Activated naive CD4-positive, alpha-beta T cell treated with anti-CD3 and anti-CD28 coated beads, Interleukin-2, amount 10 ng/mL, durations not matched to agents 7 days and 5 days (primary cell): ENCODE results near the gene SPSB3.
A peak's percentile ranks its signal among the peaks of the same experiment; 100 is the strongest.

Source experiments
- CTCF ChIA-PET: fragments of 350-600 bp; sonication (Branson Sonifier 250); formaldehyde crosslinking; loops from one replicate; lab custom pipeline; 2021; ENCODE audit warnings: antibody characterized with exemption; lab: Charles Lee
- DNase-seq: peaks from one replicate; pipeline ENCODE4 v3.0.0-alpha.2; 2020
- H3K27ac Mint-ChIP-seq: one replicate; pipeline ENCODE4 v1.8.0; 2021; ENCODE audit warnings: mild to moderate bottlenecking, moderate library complexity, mixed read lengths
- H3K27me3 Mint-ChIP-seq: one replicate; pipeline ENCODE4 v1.8.0; 2021; ENCODE audit warnings: mild to moderate bottlenecking, mixed read lengths
- H3K36me3 Mint-ChIP-seq: one replicate; pipeline ENCODE4 v1.8.0; 2021; ENCODE audit warnings: mixed read lengths
- H3K4me1 Mint-ChIP-seq: one replicate; pipeline ENCODE4 v1.8.0; 2021; ENCODE audit warnings: mixed read lengths
- H3K4me3 Mint-ChIP-seq: one replicate; pipeline ENCODE4 v1.8.0; 2021; ENCODE audit warnings: mild to moderate bottlenecking, moderate library complexity, mixed read lengths
- H3K9me3 Mint-ChIP-seq: one replicate; pipeline ENCODE4 v1.8.0; 2021; ENCODE audit warnings: mixed read lengths

Gene SPSB3

GRCh38 chr16:1820096-1820945 is 38.0 kb upstream of the SPSB3 start:
- Mint-ChIP-seq H3K9me3 (no peaks in the 10 kb centered on the region), H3K36me3 (peaks cover 7% of the 10 kb centered on the region), H3K27ac (no peak overlapping the region), H3K27me3 (no peaks in the 10 kb centered on the region), H3K4me1 (peaks cover 12% of the 10 kb centered on the region), H3K4me3 (no peak overlapping the region)
- no peak for DNase-seq
- CTCF ChIA-PET = no interaction called here

- Mint-ChIP-seq H3K9me3 (no peaks in the 10 kb centered on the region), H3K4me1 (peaks cover 5% of the 10 kb centered on the region), H3K36me3 (peaks cover 9% of the 10 kb centered on the region), H3K27me3 (no peaks in the 10 kb centered on the region), H3K4me3 (no peak overlapping the region), H3K27ac (peak overlapping the region; percentile 35)
- CTCF ChIA-PET = no interaction called here
- no peak for DNase-seq
These were observed 37.2 kb upstream of the SPSB3 start for GRCh38 chr16:1819611-1820010.

GRCh38 chr16:1818873-1819525 is 36.6 kb upstream of the SPSB3 start:
- no peak for DNase-seq
- H3K4me1 Mint-ChIP-seq = peaks cover 4% of the 10 kb centered on the region
- no peak overlapping the region for H3K27ac Mint-ChIP-seq
- H3K36me3 Mint-ChIP-seq = peaks cover 9% of the 10 kb centered on the region
- no peaks in the 10 kb centered on the region for H3K27me3 Mint-ChIP-seq
- CTCF ChIA-PET = no interaction called here
- H3K4me3 Mint-ChIP-seq = no peak overlapping the region
- no peaks in the 10 kb centered on the region for H3K9me3 Mint-ChIP-seq

GRCh38 chr16:1818204-1818872 is 36.0 kb upstream of the SPSB3 start:
- H3K27ac Mint-ChIP-seq = no peak overlapping the region
- DNase-seq = no peak
- H3K27me3 Mint-ChIP-seq = no peaks in the 10 kb centered on the region
- H3K9me3 Mint-ChIP-seq = no peaks in the 10 kb centered on the region
- no peak overlapping the region for H3K4me3 Mint-ChIP-seq
- peaks cover 10% of the 10 kb centered on the region for H3K36me3 Mint-ChIP-seq
- CTCF ChIA-PET = no interaction called here
- no peaks in the 10 kb centered on the region for H3K4me1 Mint-ChIP-seq

GRCh38 chr16:1817716-1818115 is 35.3 kb upstream of the SPSB3 start:
- Mint-ChIP-seq H3K27me3 (no peaks in the 10 kb centered on the region), H3K9me3 (no peaks in the 10 kb centered on the region), H3K4me3 (no peak overlapping the region), H3K27ac (no peak overlapping the region), H3K36me3 (peaks cover 13% of the 10 kb centered on the region), H3K4me1 (peaks cover 2% of the 10 kb centered on the region)
- no peak for DNase-seq
- CTCF ChIA-PET = interaction anchor here (0.6 kb wide), 1 partner anchor 199 kb away, joined by 3 read pairs; no protein-coding TSS in a partner anchor

GRCh38 chr16:1817276-1817589 is 34.9 kb upstream of the SPSB3 start:
- no peaks in the 10 kb centered on the region for H3K27me3 Mint-ChIP-seq
- H3K9me3 Mint-ChIP-seq = no peaks in the 10 kb centered on the region
- H3K4me3 Mint-ChIP-seq = no peak overlapping the region
- peaks cover 11% of the 10 kb centered on the region for H3K36me3 Mint-ChIP-seq
- CTCF ChIA-PET = interaction anchor here (0.6 kb wide), 1 partner anchor 199 kb away, joined by 3 read pairs; no protein-coding TSS in a partner anchor
- peaks cover 5% of the 10 kb centered on the region for H3K4me1 Mint-ChIP-seq
- no peak for DNase-seq
- no peak overlapping the region for H3K27ac Mint-ChIP-seq

GRCh38 chr16:1816396-1817275 is 34.3 kb upstream of the SPSB3 start:
- no peak for DNase-seq
- Mint-ChIP-seq H3K4me1 (peaks cover 5% of the 10 kb centered on the region), H3K27me3 (no peaks in the 10 kb centered on the region), H3K4me3 (no peak overlapping the region), H3K27ac (no peak overlapping the region), H3K36me3 (peaks cover 11% of the 10 kb centered on the region), H3K9me3 (no peaks in the 10 kb centered on the region)
- CTCF ChIA-PET = no interaction called here

- Mint-ChIP-seq H3K27ac (no peak overlapping the region), H3K4me1 (peaks cover 5% of the 10 kb centered on the region), H3K36me3 (peaks cover 11% of the 10 kb centered on the region), H3K9me3 (no peaks in the 10 kb centered on the region), H3K27me3 (no peaks in the 10 kb centered on the region), H3K4me3 (no peak overlapping the region)
- CTCF ChIA-PET = interaction anchor here (0.6 kb wide), 1 partner anchor 66 kb away, joined by 5 read pairs; no protein-coding TSS in a partner anchor
- no peak for DNase-seq
These were observed 33.1 kb upstream of the SPSB3 start for GRCh38 chr16:1815461-1815860.

- peaks cover 5% of the 10 kb centered on the region for H3K4me1 Mint-ChIP-seq
- H3K4me3 Mint-ChIP-seq = no peak overlapping the region
- H3K36me3 Mint-ChIP-seq = peaks cover 13% of the 10 kb centered on the region
- H3K27me3 Mint-ChIP-seq = no peaks in the 10 kb centered on the region
- H3K9me3 Mint-ChIP-seq = no peaks in the 10 kb centered on the region
- CTCF ChIA-PET = interaction anchor here (1.0 to 1.7 kb wide), 4 partner anchors 11 to 111 kb away, joined by 3 to 6 read pairs (median 3); no protein-coding TSS in a partner anchor
- no peak overlapping the region for H3K27ac Mint-ChIP-seq
- DNase-seq = peak; percentile 73
These were observed 30.4 kb upstream of the SPSB3 start for GRCh38 chr16:1812732-1813163.

GRCh38 chr16:1810536-1810935 is 28.2 kb upstream of the SPSB3 start:
- Mint-ChIP-seq H3K4me3 (no peak overlapping the region), H3K36me3 (peaks cover 20% of the 10 kb centered on the region), H3K9me3 (no peaks in the 10 kb centered on the region), H3K4me1 (peaks cover 5% of the 10 kb centered on the region), H3K27ac (no peak overlapping the region), H3K27me3 (no peaks in the 10 kb centered on the region)
- CTCF ChIA-PET = no interaction called here
- DNase-seq = no peak

- Mint-ChIP-seq H3K27ac (no peak overlapping the region), H3K36me3 (peaks cover 17% of the 10 kb centered on the region), H3K4me3 (no peak overlapping the region), H3K27me3 (no peaks in the 10 kb centered on the region), H3K9me3 (no peaks in the 10 kb centered on the region), H3K4me1 (peaks cover 5% of the 10 kb centered on the region)
- CTCF ChIA-PET = no interaction called here
- no peak for DNase-seq
These were observed 27.7 kb upstream of the SPSB3 start for GRCh38 chr16:1810106-1810505.

- Mint-ChIP-seq H3K4me3 (no peak overlapping the region), H3K27ac (no peak overlapping the region), H3K36me3 (peaks cover 17% of the 10 kb centered on the region), H3K27me3 (no peaks in the 10 kb centered on the region), H3K9me3 (no peaks in the 10 kb centered on the region), H3K4me1 (peaks cover 5% of the 10 kb centered on the region)
- DNase-seq = no peak
- CTCF ChIA-PET = no interaction called here
These were observed 27.0 kb upstream of the SPSB3 start for GRCh38 chr16:1809281-1809801.

GRCh38 chr16:1808691-1809090 is 26.3 kb upstream of the SPSB3 start:
- DNase-seq = no peak
- CTCF ChIA-PET = interaction anchor here (0.6 kb wide), 1 partner anchor 57 kb away, joined by 3 read pairs; no protein-coding TSS in a partner anchor
- Mint-ChIP-seq H3K9me3 (no peaks in the 10 kb centered on the region), H3K27me3 (no peaks in the 10 kb centered on the region), H3K4me3 (no peak overlapping the region), H3K27ac (no peak overlapping the region), H3K36me3 (peaks cover 17% of the 10 kb centered on the region), H3K4me1 (peaks cover 5% of the 10 kb centered on the region)
